Thymus (tissue), 11 donors: ENCODE data around the gene SNTG2. TPM values are rescaled to one million over a fixed set of nuclear protein-coding genes. Genes with fewer than 3 reads are reported as not detected.

Source experiments
- DNase-seq, 9 donors: peaks; one replicate each; pipeline ENCODE4 v3.0.0-alpha.2; 2013; ENCODE audit warnings: low spot score in 9 of 9, low read depth in 6 of 9, missing footprints in 1 of 9
- H3K27ac ChIP-seq, 2 donors: one replicate each; pipeline ENCODE4 v1.5.1; 2013; ENCODE audit warnings: control low read depth in 1 of 2, low read depth in 1 of 2, low read length in 1 of 2, mild to moderate bottlenecking in 1 of 2, moderate library complexity in 1 of 2
- H3K27me3 ChIP-seq, 2 donors: one replicate each; pipeline ENCODE4 v1.5.1; 2013; ENCODE audit warnings: low read length in 1 of 2; ENCODE audit not compliant: control insufficient read depth in 2 of 2, insufficient read depth in 1 of 2
- H3K36me3 ChIP-seq, 2 donors: one replicate each; pipeline ENCODE4 v1.5.1; 2013; ENCODE audit warnings: low read length in 1 of 2, mild to moderate bottlenecking in 1 of 2, moderate library complexity in 1 of 2; ENCODE audit not compliant: control insufficient read depth in 2 of 2, insufficient read depth in 2 of 2
- H3K4me1 ChIP-seq, 2 donors: one replicate each; pipeline ENCODE4 v1.5.1; 2013; ENCODE audit warnings: low read length in 2 of 2; ENCODE audit not compliant: control insufficient read depth in 2 of 2, insufficient read depth in 2 of 2
- H3K4me3 ChIP-seq, 2 donors: one replicate each; pipeline ENCODE4 v1.5.1; 2013; ENCODE audit warnings: low read length in 2 of 2, control low read depth in 1 of 2, mild to moderate bottlenecking in 1 of 2
- H3K9me3 ChIP-seq, 2 donors: one replicate each; pipeline ENCODE4 v1.5.1; 2013; ENCODE audit warnings: low read length in 1 of 2, mild to moderate bottlenecking in 1 of 2; ENCODE audit not compliant: control insufficient read depth in 2 of 2, insufficient read depth in 1 of 2
- WGBS: extraction: QIAGEN DNeasy Blood & Tissue Kit; methylation state at CpG from one replicate; pipeline ENCODE4 v1.1.7; 2013; 5-methylcytosine and 5-hydroxymethylcytosine counted together
- polyA plus RNA-seq: library from polyadenylated mRNA; stranded (reverse); fragments of 200-250 nt; gene quantifications from one replicate; pipeline ENCODE4 v1.2.3, GENCODE V29; 2013
- total RNA-seq: library from RNA; stranded (reverse); fragments of 120-200 nt; gene quantifications from one replicate; pipeline ENCODE4 v1.2.4, GENCODE V29; 2013
- donor health status: healthy.

Gene SNTG2
- total and polyA plus RNA-seq, 2 donors: 0.33 to 1.2 TPM

GRCh38 chr2:1002350-1002749 lies 51.7 kb downstream of the SNTG2 start:
- no peak overlapping the region for H3K4me3 ChIP-seq
- no peaks in the 10 kb centered on the region for H3K4me1 ChIP-seq
- H3K27me3 ChIP-seq: no peaks in the 10 kb centered on the region
- no peak overlapping the region for H3K27ac ChIP-seq
- DNase-seq: no peak
- 92% methylated on average over 2 of the region's 2 CpGs for WGBS
- H3K36me3 ChIP-seq: no peaks in the 10 kb centered on the region
- no peaks in the 10 kb centered on the region for H3K9me3 ChIP-seq

- Histone ChIP-seq H3K4me1 (no peaks in the 10 kb centered on the region), H3K4me3 (no peak overlapping the region), H3K27me3 (no peaks in the 10 kb centered on the region), H3K36me3 (no peaks in the 10 kb centered on the region), H3K27ac (no peak overlapping the region), H3K9me3 (no peaks in the 10 kb centered on the region)
- DNase-seq: no peak
- 88% methylated on average over 5 of the region's 5 CpGs for WGBS
Measured at GRCh38 chr2:1004398-1004797, 53.7 kb downstream of the SNTG2 start.

- 18% methylated on average over 7 of the region's 7 CpGs for WGBS
- H3K9me3 ChIP-seq: no peaks in the 10 kb centered on the region
- H3K4me1 ChIP-seq: peaks cover 0 to 2% of the 10 kb centered on the region in 2 donors
- H3K27me3 ChIP-seq: peaks cover 0 to 2% of the 10 kb centered on the region in 2 donors
- no peak overlapping the region for H3K4me3 ChIP-seq
- no peaks in the 10 kb centered on the region for H3K36me3 ChIP-seq
- H3K27ac ChIP-seq: no peak overlapping the region
- no peak for DNase-seq
Measured at GRCh38 chr2:1010415-1010930, 59.8 kb downstream of the SNTG2 start.

GRCh38 chr2:1011006-1011405 lies 60.4 kb downstream of the SNTG2 start:
- Histone ChIP-seq H3K4me3 (no peak overlapping the region), H3K4me1 (peaks cover 0 to 2% of the 10 kb centered on the region in 2 donors), H3K27ac (no peak overlapping the region), H3K36me3 (no peaks in the 10 kb centered on the region), H3K27me3 (peaks cover 0 to 2% of the 10 kb centered on the region in 2 donors), H3K9me3 (no peaks in the 10 kb centered on the region)
- peak in 4 of 9 donors; percentile 3 to 21 (median 5) for DNase-seq
- 49% methylated on average over 5 of the region's 5 CpGs for WGBS

GRCh38 chr2:1011985-1012384 lies 61.3 kb downstream of the SNTG2 start:
- Histone ChIP-seq H3K27ac (no peak overlapping the region), H3K36me3 (no peaks in the 10 kb centered on the region), H3K4me3 (no peak overlapping the region), H3K27me3 (peaks cover 0 to 2% of the 10 kb centered on the region in 2 donors), H3K4me1 (peaks cover 0 to 2% of the 10 kb centered on the region in 2 donors), H3K9me3 (no peaks in the 10 kb centered on the region)
- WGBS: 96% methylated on average over 7 of the region's 7 CpGs
- DNase-seq: no peak

GRCh38 chr2:1014802-1015201 lies 64.2 kb downstream of the SNTG2 start:
- DNase-seq: no peak
- Histone ChIP-seq H3K27me3 (peaks cover 0 to 2% of the 10 kb centered on the region in 2 donors), H3K4me1 (peaks cover 0 to 2% of the 10 kb centered on the region in 2 donors), H3K36me3 (no peaks in the 10 kb centered on the region), H3K4me3 (no peak overlapping the region), H3K9me3 (no peaks in the 10 kb centered on the region), H3K27ac (no peak overlapping the region)
- 88% methylated on average over 12 of the region's 12 CpGs for WGBS

GRCh38 chr2:1016500-1016899 lies 65.9 kb downstream of the SNTG2 start:
- Histone ChIP-seq H3K4me1 (no peaks in the 10 kb centered on the region), H3K36me3 (no peaks in the 10 kb centered on the region), H3K27ac (no peak overlapping the region), H3K9me3 (no peaks in the 10 kb centered on the region), H3K4me3 (no peak overlapping the region), H3K27me3 (peaks cover 0 to 2% of the 10 kb centered on the region in 2 donors)
- no peak for DNase-seq
- WGBS: 97% methylated on average over 8 of the region's 8 CpGs

GRCh38 chr2:1017827-1018226 lies 67.2 kb downstream of the SNTG2 start:
- Histone ChIP-seq H3K27ac (no peak overlapping the region), H3K9me3 (no peaks in the 10 kb centered on the region), H3K4me1 (no peaks in the 10 kb centered on the region), H3K4me3 (no peak overlapping the region), H3K27me3 (peaks cover 0 to 2% of the 10 kb centered on the region in 2 donors), H3K36me3 (no peaks in the 10 kb centered on the region)
- 93% methylated on average over 6 of the region's 6 CpGs for WGBS
- no peak for DNase-seq

- DNase-seq: no peak
- 91% methylated on average over 3 of the region's 3 CpGs for WGBS
- Histone ChIP-seq H3K4me3 (no peak overlapping the region), H3K9me3 (no peaks in the 10 kb centered on the region), H3K27me3 (no peaks in the 10 kb centered on the region), H3K36me3 (no peaks in the 10 kb centered on the region), H3K27ac (no peak overlapping the region), H3K4me1 (no peaks in the 10 kb centered on the region)
Measured at GRCh38 chr2:1020206-1020605, 69.6 kb downstream of the SNTG2 start.
